ENCODE measurements around the gene NQO2. TPM values are rescaled to one million over a fixed set of nuclear protein-coding genes. Genes with fewer than 3 reads are reported as not detected.
"Not testable (repeated sequence)": the region's sequence is repeated elsewhere in the genome, so short reads cannot be mapped to it uniquely, and the experiment has no call there.

The NQO2 gene
- total RNA-seq, 1 donor from 2014 or later: 45.8 TPM

DNA sequence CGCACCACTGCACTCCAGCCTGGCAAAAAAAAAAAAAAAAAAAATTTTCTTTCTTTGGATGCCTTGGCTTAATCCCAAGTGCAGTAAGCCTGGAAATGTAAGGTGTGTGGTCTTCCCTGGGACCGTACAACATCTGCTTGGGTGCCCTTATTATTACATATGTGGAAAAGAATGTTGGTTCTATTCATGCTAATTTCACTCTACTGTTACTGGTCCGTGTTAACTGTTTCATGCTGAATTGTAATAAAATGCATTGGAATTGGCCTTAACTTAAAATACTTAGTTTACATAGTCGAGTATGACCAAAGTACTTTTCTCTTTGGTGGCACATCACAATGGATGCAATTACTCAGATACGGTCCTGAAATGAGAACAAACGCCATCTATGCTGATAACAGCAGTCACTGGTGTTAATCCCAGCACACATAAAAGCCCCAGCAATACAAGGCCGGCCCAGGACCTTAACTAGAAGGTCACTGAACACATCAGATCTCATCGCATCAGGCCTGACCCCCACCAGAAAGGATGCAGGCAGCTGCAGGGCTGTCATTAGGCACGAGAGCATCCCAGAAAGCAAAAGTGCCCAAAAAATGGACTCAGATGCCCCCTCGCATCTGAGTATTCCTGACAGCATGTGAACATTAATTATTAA lies 29.5 kb upstream of the NQO2 start:
- Mint-ChIP-seq H3K4me3 (ENCODE audit: low read depth) (peak overlapping the region; percentile 84), H3K4me1 (ENCODE audit: low read depth) (peaks cover 34% of the 10 kb centered on the region), H3K27me3 (no peaks in the 10 kb centered on the region), H3K9me3 (ENCODE audit: low read depth) (no peaks in the 10 kb centered on the region), H3K36me3 (ENCODE audit: insufficient read depth) (peaks cover 2% of the 10 kb centered on the region), H3K27ac (peak overlapping the region; percentile 94)
- TF ChIP-seq, protein P1, sequence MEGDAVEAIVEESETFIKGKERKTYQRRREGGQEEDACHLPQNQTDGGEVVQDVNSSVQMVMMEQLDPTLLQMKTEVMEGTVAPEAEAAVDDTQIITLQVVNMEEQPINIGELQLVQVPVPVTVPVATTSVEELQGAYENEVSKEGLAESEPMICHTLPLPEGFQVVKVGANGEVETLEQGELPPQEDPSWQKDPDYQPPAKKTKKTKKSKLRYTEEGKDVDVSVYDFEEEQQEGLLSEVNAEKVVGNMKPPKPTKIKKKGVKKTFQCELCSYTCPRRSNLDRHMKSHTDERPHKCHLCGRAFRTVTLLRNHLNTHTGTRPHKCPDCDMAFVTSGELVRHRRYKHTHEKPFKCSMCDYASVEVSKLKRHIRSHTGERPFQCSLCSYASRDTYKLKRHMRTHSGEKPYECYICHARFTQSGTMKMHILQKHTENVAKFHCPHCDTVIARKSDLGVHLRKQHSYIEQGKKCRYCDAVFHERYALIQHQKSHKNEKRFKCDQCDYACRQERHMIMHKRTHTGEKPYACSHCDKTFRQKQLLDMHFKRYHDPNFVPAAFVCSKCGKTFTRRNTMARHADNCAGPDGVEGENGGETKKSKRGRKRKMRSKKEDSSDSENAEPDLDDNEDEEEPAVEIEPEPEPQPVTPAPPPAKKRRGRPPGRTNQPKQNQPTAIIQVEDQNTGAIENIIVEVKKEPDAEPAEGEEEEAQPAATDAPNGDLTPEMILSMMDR (IDR thresholded peaks at IDR 0.05; ENCODE audit: unreplicated experiment): no peak
- DNase-seq (ENCODE audit: low spot score, unreplicated experiment): no peak

DNA sequence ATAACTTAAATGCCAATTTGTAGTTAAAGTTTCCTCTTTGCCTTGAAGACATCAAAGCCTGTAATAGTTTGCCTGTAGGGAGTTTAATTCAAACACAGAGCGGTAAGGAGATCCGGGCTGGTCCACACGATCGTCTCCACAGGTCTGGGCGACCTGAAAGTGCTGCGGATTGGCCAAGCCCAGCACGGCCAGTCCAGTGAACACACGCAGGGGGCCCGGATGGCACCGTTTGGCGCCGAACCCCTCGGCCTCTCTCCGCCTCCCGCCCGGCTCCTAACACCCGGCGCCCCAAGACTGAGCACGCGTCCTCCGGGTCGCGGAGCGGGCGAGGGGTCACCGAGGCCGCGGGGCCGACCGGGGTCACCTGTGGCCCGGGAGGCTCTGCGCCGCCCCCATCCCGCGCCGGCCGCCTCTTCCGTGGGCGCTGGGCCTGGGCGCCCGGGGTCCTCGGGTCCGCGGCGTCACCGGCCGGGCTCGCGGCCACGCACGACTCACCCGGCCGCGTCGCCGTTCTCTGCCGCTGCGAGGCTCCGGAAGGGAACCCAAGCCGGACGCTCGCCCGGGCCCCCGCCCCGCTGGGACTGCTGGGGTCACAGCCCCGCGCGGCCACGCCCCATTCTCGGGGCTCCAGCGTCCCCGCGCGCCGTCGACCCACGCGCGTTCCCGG lies 28.8 kb upstream of the NQO2 start:
- Mint-ChIP-seq H3K9me3 (ENCODE audit: low read depth) (no peaks in the 10 kb centered on the region), H3K27ac (peak overlapping the region; percentile 94), H3K4me1 (ENCODE audit: low read depth) (peaks cover 34% of the 10 kb centered on the region), H3K27me3 (no peaks in the 10 kb centered on the region), H3K4me3 (ENCODE audit: low read depth) (peak overlapping the region; percentile 84), H3K36me3 (ENCODE audit: insufficient read depth) (peaks cover 2% of the 10 kb centered on the region)
- TF ChIP-seq, protein P1 (IDR thresholded peaks at IDR 0.05; ENCODE audit: unreplicated experiment): no peak
- DNase-seq (ENCODE audit: low spot score, unreplicated experiment): no peak

DNA sequence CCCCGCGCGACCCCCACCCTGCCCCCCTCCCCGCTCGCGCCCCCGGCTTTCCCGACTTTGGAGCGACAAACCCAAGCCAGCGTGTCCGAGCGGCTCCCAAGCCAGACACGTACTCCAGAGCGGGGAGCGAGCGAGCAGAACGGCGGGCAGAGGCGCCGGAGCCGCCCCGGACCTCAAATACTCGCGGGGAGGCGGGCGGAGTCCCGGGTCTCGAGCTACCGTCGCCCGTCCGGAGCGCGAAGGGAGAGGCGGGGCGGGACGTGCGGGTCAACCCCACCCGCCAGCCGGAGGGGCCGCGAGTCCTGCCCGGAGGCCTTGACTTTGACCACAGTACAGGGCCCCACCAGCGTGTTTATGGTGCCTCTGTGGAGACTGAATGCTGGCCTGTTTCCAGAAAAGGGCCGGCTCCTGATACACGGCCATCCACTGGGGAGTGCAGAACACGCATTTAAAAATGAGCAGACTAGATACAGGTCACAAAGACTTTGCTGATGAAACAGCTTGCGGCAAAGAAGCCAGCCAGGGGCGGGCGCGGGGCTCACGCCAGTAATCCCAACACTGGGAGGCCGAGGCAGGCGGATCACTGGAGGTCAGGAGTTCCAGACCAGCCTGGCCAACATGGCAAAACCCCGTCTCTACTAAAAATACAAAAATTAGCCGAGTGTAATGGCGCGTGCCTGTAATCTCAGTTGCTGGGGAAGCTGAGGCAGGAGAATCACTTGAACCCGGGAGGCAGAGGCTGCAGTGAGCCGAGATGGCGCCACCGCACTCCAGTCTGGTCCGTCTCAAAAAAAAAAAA lies 28.1 kb upstream of the NQO2 start, which contains the start of gene SERPINB6:
SERPINB6 (minus strand) TSS at position 148 of the 799 bp plus-strand sequence. CDS start 12,235 bp downstream, outside the sequence.
- H3K27ac Mint-ChIP-seq: peak within 1 kb of the TSS; percentile 94
- H3K27me3 Mint-ChIP-seq: peaks cover 2% of the 10 kb centered on the region
- H3K9me3 Mint-ChIP-seq (ENCODE audit: low read depth): no peaks in the 10 kb centered on the region
- H3K4me3 Mint-ChIP-seq (ENCODE audit: low read depth): peak within 1 kb of the TSS; percentile 84
- no peaks in the 10 kb centered on the region for H3K36me3 Mint-ChIP-seq (ENCODE audit: insufficient read depth)
- TF ChIP-seq, protein P1 (IDR thresholded peaks at IDR 0.05; ENCODE audit: unreplicated experiment): no peak
- peak; percentile 39 for DNase-seq (ENCODE audit: low spot score, unreplicated experiment)
- peaks cover 30% of the 10 kb centered on the region for H3K4me1 Mint-ChIP-seq (ENCODE audit: low read depth)

DNA sequence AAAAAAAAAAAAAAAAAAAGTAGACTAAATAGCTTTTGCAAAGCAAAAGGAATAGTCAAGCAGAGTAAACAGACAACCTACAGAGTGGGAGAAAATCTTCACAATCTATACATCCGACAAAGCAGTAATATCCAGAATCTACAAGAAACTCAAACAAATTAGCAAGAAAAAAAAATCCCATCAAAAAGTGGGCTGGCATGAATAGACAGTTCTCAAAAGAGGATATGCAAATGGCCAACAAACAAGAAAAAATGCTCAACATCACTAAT lies 27.5 kb upstream of the NQO2 start:
- Mint-ChIP-seq H3K27ac (peak overlapping the region; percentile 93), H3K4me1 (ENCODE audit: low read depth) (peaks cover 27% of the 10 kb centered on the region), H3K4me3 (ENCODE audit: low read depth) (peak overlapping the region; percentile 80)
- H3K27me3 Mint-ChIP-seq; H3K9me3 Mint-ChIP-seq (ENCODE audit: low read depth); DNase-seq (ENCODE audit: low spot score, unreplicated experiment); H3K36me3 Mint-ChIP-seq (ENCODE audit: insufficient read depth): not testable (repeated sequence)

DNA sequence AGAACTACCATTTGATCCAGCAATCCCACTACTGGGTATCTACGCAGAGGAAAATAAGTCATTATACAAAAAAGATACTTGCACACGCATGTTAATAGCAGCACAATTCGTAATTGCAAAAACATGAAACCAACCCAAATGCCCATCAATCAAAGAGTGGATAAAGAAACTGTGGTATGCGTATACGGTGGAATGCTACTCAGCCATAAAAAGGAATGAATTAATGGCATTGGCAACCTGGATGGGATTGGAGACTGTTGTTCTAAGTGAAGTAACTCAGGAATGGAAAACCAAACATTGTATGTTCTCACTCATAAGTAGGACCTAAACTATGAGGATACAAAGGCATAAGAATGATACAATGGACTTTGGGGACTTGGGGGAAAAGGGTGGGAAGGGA lies 27.0 kb upstream of the NQO2 start:
- not testable (repeated sequence) for H3K27me3 Mint-ChIP-seq; H3K36me3 Mint-ChIP-seq (ENCODE audit: insufficient read depth); DNase-seq (ENCODE audit: low spot score, unreplicated experiment); H3K9me3 Mint-ChIP-seq (ENCODE audit: low read depth)
- Mint-ChIP-seq H3K4me1 (ENCODE audit: low read depth) (peaks cover 25% of the 10 kb centered on the region), H3K4me3 (ENCODE audit: low read depth) (peak overlapping the region; percentile 80), H3K27ac (peak overlapping the region; percentile 52)

DNA sequence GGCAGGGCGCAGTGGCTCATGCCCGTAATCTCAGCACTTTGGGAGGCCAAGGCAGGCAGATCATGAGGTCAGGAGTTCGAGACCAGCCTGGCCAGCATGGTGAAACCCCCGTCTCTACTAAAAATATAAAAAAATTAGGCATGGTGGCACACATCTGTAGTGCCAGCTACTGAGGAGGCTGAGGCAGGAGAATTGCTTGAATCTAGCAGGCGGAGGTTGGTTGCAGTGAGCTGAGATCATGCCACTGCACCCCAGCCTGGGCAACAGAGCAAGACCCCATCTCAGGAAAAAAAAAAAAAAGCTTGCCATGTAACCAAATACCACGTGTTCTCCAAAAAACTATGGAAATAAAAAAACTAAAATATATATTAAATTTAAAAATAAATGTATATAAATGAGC lies 26.5 kb upstream of the NQO2 start:
- not testable (repeated sequence) for H3K9me3 Mint-ChIP-seq (ENCODE audit: low read depth); H3K27me3 Mint-ChIP-seq; DNase-seq (ENCODE audit: low spot score, unreplicated experiment); H3K36me3 Mint-ChIP-seq (ENCODE audit: insufficient read depth); H3K4me3 Mint-ChIP-seq (ENCODE audit: low read depth)
- peaks cover 24% of the 10 kb centered on the region for H3K4me1 Mint-ChIP-seq (ENCODE audit: low read depth)
- H3K27ac Mint-ChIP-seq: peak overlapping the region; percentile 52
